Measurements from ENCODE around the gene CKAP2L. TPM values are rescaled to one million over a fixed set of nuclear protein-coding genes. Genes with fewer than 3 reads are reported as not detected.

The CKAP2L gene
- total RNA-seq, 1 donor from 2014 or later, result 0.38 TPM

GRCh38 chr2:112800881-112801583 is 36.6 kb upstream of the CKAP2L start:
- Histone ChIP-seq H3K27ac (replicated peaks) (no peak overlapping the region), H3K4me3 (no peak overlapping the region), H3K36me3 (no peaks in the 10 kb centered on the region), H3K9me3 (replicated peaks) (no peaks in the 10 kb centered on the region), H3K27me3 (ENCODE audit: low read depth) (no peaks in the 10 kb centered on the region), H3K4me1 (no peaks in the 10 kb centered on the region)
- DNase-seq, result no peak
- intact Hi-C loops (cut with micrococcal nuclease), result no loop called here
- TF ChIP-seq CTCF (IDR thresholded peaks at IDR 0.05; ENCODE audit: borderline replicate concordance), result no peak

GRCh38 chr2:112798979-112799975 is 34.9 kb upstream of the CKAP2L start:
- Histone ChIP-seq H3K27ac (replicated peaks) (no peak overlapping the region), H3K27me3 (ENCODE audit: low read depth) (no peaks in the 10 kb centered on the region), H3K4me3 (no peak overlapping the region), H3K36me3 (no peaks in the 10 kb centered on the region), H3K9me3 (replicated peaks) (no peaks in the 10 kb centered on the region), H3K4me1 (peaks cover 9% of the 10 kb centered on the region)
- intact Hi-C loops (cut with micrococcal nuclease), result no loop called here
- DNase-seq, result no peak
- TF ChIP-seq CTCF (IDR thresholded peaks at IDR 0.05; ENCODE audit: borderline replicate concordance), result no peak

GRCh38 chr2:112796486-112796885 is 32.1 kb upstream of the CKAP2L start:
- H3K4me1 ChIP-seq, result peaks cover 12% of the 10 kb centered on the region
- TF ChIP-seq CTCF (IDR thresholded peaks at IDR 0.05; ENCODE audit: borderline replicate concordance), result no peak
- no peaks in the 10 kb centered on the region for H3K27me3 ChIP-seq (ENCODE audit: low read depth)
- no peak overlapping the region for H3K27ac ChIP-seq (replicated peaks)
- no peaks in the 10 kb centered on the region for H3K36me3 ChIP-seq
- no peak overlapping the region for H3K4me3 ChIP-seq
- intact Hi-C loops (cut with micrococcal nuclease), result no loop called here
- H3K9me3 ChIP-seq (replicated peaks), result no peaks in the 10 kb centered on the region
- no peak for DNase-seq

- intact Hi-C loops (cut with micrococcal nuclease), result no loop called here
- Histone ChIP-seq H3K27me3 (ENCODE audit: low read depth) (no peaks in the 10 kb centered on the region), H3K27ac (replicated peaks) (no peak overlapping the region), H3K4me1 (peaks cover 12% of the 10 kb centered on the region), H3K4me3 (no peak overlapping the region), H3K36me3 (no peaks in the 10 kb centered on the region), H3K9me3 (replicated peaks) (no peaks in the 10 kb centered on the region)
- TF ChIP-seq CTCF (IDR thresholded peaks at IDR 0.05; ENCODE audit: borderline replicate concordance), result no peak
- DNase-seq, result no peak
Measured at GRCh38 chr2:112795774-112796173, 31.4 kb upstream of the CKAP2L start.

- TF ChIP-seq CTCF (IDR thresholded peaks at IDR 0.05; ENCODE audit: borderline replicate concordance), result no peak
- no peak overlapping the region for H3K27ac ChIP-seq (replicated peaks)
- intact Hi-C loops (cut with micrococcal nuclease), result no loop called here
- no peaks in the 10 kb centered on the region for H3K36me3 ChIP-seq
- H3K4me3 ChIP-seq, result no peak overlapping the region
- H3K27me3 ChIP-seq (ENCODE audit: low read depth), result no peaks in the 10 kb centered on the region
- no peaks in the 10 kb centered on the region for H3K9me3 ChIP-seq (replicated peaks)
- DNase-seq, result no peak
- H3K4me1 ChIP-seq, result peaks cover 12% of the 10 kb centered on the region
Measured at GRCh38 chr2:112794841-112795240, 30.4 kb upstream of the CKAP2L start.
